K562 (cell line): ENCODE data around the gene ZSWIM3. TPM values are rescaled to one million over a fixed set of nuclear protein-coding genes. Genes with fewer than 3 reads are reported as not detected.

Source experiments
- HMG20A ChIP-seq: fragments of 450-650 bp; formaldehyde crosslinking; conservative IDR thresholded peaks from 2 replicates; pipeline ENCODE4 v1.4.0; 2020; ENCODE audit warnings: mild to moderate bottlenecking, mixed read lengths
- NUFIP1 ChIP-seq: fragments of 450-650 bp; IDR thresholded peaks from 2 replicates; pipeline ENCODE4 v1.6.1; 2018; ENCODE audit not compliant: partially characterized antibody
- SMARCE1 ChIP-seq: fragments of 450-650 bp; IDR thresholded peaks from 2 replicates; pipeline ENCODE4 v1.7.1; 2016; ENCODE audit warnings: mild to moderate bottlenecking
- SP2 ChIP-seq: IDR thresholded peaks from 2 replicates; pipeline ENCODE4 v1.6.1; 2011; ENCODE audit warnings: mild to moderate bottlenecking, low read depth, low read length, moderate library complexity; ENCODE audit not compliant: poor library complexity, severe bottlenecking; ENCODE audit errors: extremely low read depth
- polyA plus RNA-seq, 8 experiments: library from polyadenylated mRNA; depleted of rRNA in 4 of 8; stranded (reverse) in 5 of 8; unstranded in 3 of 8; fragments of >200 nt; fragmentation: Nextera tagmentation in 2 of 8; fragmentation: Illumina TruSeq in 1 of 8; extraction: Ambion mirVana in 2 of 8; extraction: Trizol in 1 of 8; gene quantifications; 2 replicates each; pipeline versions ENCODE4 v1.2.1 to v1.2.3, GENCODE V29; 2011 to 2014; ENCODE audit warnings: inconsistent platforms in 1 of 8, missing spikeins in 1 of 8
- total RNA-seq, 7 experiments: library from RNA; depleted of rRNA in 6 of 7; stranded (reverse); fragments of >200 nt in 6 of 7; fragmentation: Illumina TruSeq in 2 of 7; extraction: Trizol in 2 of 7; gene quantifications; 2 replicates each; pipeline versions ENCODE4 v1.2.1 to v1.2.3, GENCODE V29; 2011 to 2021; ENCODE audit warnings: low replicate concordance in 1 of 7
- TF ChIP-seq, protein P1 (sequence below): fragments of 450-650 bp; formaldehyde crosslinking; IDR thresholded peaks from 2 replicates; pipeline ENCODE4 v1.4.0; 2020; ENCODE audit warnings: mild to moderate bottlenecking, moderate library complexity
- TF ChIP-seq, protein P2 (sequence below): fragments of 250-450 bp; sonication (Bioruptor Pico); IDR thresholded peaks from 2 replicates; pipeline ENCODE4 v1.5.0; 2020; ENCODE audit warnings: mild to moderate bottlenecking
- TF ChIP-seq, protein P3 (sequence below): fragments of 450-650 bp; IDR thresholded peaks from 2 replicates; pipeline ENCODE4 v1.6.1; 2016; ENCODE audit warnings: mild to moderate bottlenecking, moderate library complexity

The ZSWIM3 gene
- total and polyA plus RNA-seq, 9 of the 15 experiments (the other 6 are each of a cell fraction or from before 2014, with no cell fraction given) = 1.7 to 4.3 (median 2.9) TPM

DNA sequence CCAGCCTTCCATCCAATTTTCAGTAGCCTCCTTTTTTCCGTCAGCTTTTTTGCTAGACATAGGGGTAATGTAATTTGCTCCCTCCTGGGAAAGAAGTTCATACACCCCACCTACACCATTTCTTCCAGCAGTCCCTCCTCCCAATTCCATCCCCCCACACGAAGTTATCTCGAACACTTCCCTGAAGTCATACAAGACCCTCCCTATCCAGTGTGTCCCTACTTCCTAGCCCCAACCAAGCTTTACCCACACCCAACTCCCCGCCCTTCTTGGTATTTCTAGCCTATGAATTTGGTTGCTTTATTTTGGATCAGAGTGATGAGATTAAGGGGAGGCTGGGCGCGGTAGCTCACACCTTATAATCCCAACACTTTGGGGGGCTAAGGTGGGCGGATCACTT lies 43.9 kb upstream of the ZSWIM3 start (continued):
- TF ChIP-seq, protein P1, sequence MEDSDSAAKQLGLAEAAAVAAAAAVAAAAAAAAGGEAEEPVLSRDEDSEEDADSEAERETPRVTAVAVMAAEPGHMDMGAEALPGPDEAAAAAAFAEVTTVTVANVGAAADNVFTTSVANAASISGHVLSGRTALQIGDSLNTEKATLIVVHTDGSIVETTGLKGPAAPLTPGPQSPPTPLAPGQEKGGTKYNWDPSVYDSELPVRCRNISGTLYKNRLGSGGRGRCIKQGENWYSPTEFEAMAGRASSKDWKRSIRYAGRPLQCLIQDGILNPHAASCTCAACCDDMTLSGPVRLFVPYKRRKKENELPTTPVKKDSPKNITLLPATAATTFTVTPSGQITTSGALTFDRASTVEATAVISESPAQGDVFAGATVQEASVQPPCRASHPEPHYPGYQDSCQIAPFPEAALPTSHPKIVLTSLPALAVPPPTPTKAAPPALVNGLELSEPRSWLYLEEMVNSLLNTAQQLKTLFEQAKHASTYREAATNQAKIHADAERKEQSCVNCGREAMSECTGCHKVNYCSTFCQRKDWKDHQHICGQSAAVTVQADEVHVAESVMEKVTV (CRISPR knock-in tag) = no peak
- TF ChIP-seq, protein P2, sequence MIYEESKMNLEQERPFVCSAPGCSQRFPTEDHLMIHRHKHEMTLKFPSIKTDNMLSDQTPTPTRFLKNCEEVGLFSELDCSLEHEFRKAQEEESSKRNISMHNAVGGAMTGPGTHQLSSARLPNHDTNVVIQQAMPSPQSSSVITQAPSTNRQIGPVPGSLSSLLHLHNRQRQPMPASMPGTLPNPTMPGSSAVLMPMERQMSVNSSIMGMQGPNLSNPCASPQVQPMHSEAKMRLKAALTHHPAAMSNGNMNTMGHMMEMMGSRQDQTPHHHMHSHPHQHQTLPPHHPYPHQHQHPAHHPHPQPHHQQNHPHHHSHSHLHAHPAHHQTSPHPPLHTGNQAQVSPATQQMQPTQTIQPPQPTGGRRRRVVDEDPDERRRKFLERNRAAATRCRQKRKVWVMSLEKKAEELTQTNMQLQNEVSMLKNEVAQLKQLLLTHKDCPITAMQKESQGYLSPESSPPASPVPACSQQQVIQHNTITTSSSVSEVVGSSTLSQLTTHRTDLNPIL (CRISPR knock-in tag) = no peak
- TF ChIP-seq SP2 (no peak), HMG20A (no peak), NUFIP1 (no peak), SMARCE1 (no peak)
- TF ChIP-seq, protein P3, sequence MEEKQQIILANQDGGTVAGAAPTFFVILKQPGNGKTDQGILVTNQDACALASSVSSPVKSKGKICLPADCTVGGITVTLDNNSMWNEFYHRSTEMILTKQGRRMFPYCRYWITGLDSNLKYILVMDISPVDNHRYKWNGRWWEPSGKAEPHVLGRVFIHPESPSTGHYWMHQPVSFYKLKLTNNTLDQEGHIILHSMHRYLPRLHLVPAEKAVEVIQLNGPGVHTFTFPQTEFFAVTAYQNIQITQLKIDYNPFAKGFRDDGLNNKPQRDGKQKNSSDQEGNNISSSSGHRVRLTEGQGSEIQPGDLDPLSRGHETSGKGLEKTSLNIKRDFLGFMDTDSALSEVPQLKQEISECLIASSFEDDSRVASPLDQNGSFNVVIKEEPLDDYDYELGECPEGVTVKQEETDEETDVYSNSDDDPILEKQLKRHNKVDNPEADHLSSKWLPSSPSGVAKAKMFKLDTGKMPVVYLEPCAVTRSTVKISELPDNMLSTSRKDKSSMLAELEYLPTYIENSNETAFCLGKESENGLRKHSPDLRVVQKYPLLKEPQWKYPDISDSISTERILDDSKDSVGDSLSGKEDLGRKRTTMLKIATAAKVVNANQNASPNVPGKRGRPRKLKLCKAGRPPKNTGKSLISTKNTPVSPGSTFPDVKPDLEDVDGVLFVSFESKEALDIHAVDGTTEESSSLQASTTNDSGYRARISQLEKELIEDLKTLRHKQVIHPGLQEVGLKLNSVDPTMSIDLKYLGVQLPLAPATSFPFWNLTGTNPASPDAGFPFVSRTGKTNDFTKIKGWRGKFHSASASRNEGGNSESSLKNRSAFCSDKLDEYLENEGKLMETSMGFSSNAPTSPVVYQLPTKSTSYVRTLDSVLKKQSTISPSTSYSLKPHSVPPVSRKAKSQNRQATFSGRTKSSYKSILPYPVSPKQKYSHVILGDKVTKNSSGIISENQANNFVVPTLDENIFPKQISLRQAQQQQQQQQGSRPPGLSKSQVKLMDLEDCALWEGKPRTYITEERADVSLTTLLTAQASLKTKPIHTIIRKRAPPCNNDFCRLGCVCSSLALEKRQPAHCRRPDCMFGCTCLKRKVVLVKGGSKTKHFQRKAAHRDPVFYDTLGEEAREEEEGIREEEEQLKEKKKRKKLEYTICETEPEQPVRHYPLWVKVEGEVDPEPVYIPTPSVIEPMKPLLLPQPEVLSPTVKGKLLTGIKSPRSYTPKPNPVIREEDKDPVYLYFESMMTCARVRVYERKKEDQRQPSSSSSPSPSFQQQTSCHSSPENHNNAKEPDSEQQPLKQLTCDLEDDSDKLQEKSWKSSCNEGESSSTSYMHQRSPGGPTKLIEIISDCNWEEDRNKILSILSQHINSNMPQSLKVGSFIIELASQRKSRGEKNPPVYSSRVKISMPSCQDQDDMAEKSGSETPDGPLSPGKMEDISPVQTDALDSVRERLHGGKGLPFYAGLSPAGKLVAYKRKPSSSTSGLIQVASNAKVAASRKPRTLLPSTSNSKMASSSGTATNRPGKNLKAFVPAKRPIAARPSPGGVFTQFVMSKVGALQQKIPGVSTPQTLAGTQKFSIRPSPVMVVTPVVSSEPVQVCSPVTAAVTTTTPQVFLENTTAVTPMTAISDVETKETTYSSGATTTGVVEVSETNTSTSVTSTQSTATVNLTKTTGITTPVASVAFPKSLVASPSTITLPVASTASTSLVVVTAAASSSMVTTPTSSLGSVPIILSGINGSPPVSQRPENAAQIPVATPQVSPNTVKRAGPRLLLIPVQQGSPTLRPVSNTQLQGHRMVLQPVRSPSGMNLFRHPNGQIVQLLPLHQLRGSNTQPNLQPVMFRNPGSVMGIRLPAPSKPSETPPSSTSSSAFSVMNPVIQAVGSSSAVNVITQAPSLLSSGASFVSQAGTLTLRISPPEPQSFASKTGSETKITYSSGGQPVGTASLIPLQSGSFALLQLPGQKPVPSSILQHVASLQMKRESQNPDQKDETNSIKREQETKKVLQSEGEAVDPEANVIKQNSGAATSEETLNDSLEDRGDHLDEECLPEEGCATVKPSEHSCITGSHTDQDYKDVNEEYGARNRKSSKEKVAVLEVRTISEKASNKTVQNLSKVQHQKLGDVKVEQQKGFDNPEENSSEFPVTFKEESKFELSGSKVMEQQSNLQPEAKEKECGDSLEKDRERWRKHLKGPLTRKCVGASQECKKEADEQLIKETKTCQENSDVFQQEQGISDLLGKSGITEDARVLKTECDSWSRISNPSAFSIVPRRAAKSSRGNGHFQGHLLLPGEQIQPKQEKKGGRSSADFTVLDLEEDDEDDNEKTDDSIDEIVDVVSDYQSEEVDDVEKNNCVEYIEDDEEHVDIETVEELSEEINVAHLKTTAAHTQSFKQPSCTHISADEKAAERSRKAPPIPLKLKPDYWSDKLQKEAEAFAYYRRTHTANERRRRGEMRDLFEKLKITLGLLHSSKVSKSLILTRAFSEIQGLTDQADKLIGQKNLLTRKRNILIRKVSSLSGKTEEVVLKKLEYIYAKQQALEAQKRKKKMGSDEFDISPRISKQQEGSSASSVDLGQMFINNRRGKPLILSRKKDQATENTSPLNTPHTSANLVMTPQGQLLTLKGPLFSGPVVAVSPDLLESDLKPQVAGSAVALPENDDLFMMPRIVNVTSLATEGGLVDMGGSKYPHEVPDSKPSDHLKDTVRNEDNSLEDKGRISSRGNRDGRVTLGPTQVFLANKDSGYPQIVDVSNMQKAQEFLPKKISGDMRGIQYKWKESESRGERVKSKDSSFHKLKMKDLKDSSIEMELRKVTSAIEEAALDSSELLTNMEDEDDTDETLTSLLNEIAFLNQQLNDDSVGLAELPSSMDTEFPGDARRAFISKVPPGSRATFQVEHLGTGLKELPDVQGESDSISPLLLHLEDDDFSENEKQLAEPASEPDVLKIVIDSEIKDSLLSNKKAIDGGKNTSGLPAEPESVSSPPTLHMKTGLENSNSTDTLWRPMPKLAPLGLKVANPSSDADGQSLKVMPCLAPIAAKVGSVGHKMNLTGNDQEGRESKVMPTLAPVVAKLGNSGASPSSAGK = no peak
